ENCODE measurements around the gene GAL.

GAL gene

GRCh38 chr11:68659158-68659921 is 25.0 kb upstream of the GAL start:
- peak; percentile 64 for DNase-seq (ENCODE audit: low read depth)

GRCh38 chr11:68660066-68660810 is 24.1 kb upstream of the GAL start:
- no peak for DNase-seq (ENCODE audit: low read depth)

- no peak for DNase-seq (ENCODE audit: low read depth)
These were observed 23.3 kb upstream of the GAL start for GRCh38 chr11:68661014-68661413.

GRCh38 chr11:68661697-68662603 is 22.4 kb upstream of the GAL start:
- DNase-seq (ENCODE audit: low read depth) = no peak

GRCh38 chr11:68663482-68664010 is 20.8 kb upstream of the GAL start:
- no peak for DNase-seq (ENCODE audit: low read depth)

GRCh38 chr11:68664141-68664540 is 20.2 kb upstream of the GAL start:
- no peak for DNase-seq (ENCODE audit: low read depth)

GRCh38 chr11:68664906-68665305 is 19.4 kb upstream of the GAL start:
- DNase-seq (ENCODE audit: low read depth) = no peak

- no peak for DNase-seq (ENCODE audit: low read depth)
These were observed 18.9 kb upstream of the GAL start for GRCh38 chr11:68665436-68665835.

GRCh38 chr11:68666849-68667248 is 17.5 kb upstream of the GAL start:
- no peak for DNase-seq (ENCODE audit: low read depth)

- DNase-seq (ENCODE audit: low read depth) = no peak
These were observed 16.5 kb upstream of the GAL start for GRCh38 chr11:68667511-68668500.

GRCh38 chr11:68669301-68670090 is 14.8 kb upstream of the GAL start:
- no peak for DNase-seq (ENCODE audit: low read depth)

- DNase-seq (ENCODE audit: low read depth) = no peak
These were observed 13.9 kb upstream of the GAL start for GRCh38 chr11:68670208-68670992.

GRCh38 chr11:68673306-68673945 is 10.9 kb upstream of the GAL start:
- no peak for DNase-seq (ENCODE audit: low read depth)

GRCh38 chr11:68673991-68674390 is 10.4 kb upstream of the GAL start:
- no peak for DNase-seq (ENCODE audit: low read depth)

GRCh38 chr11:68674461-68674860 is 9.9 kb upstream of the GAL start:
- no peak for DNase-seq (ENCODE audit: low read depth)

GRCh38 chr11:68677432-68677831 is 6.9 kb upstream of the GAL start:
- peak; percentile 73 for DNase-seq (ENCODE audit: low read depth)

- DNase-seq (ENCODE audit: low read depth) = no peak
These were observed 6.3 kb upstream of the GAL start for GRCh38 chr11:68678031-68678441.

GRCh38 chr11:68680541-68681231 is 3.7 kb upstream of the GAL start:
- DNase-seq (ENCODE audit: low read depth) = no peak

Measured in HS-5 (cell line).